Fibroblast of upper back skin (primary cell): Measurements from ENCODE around the gene COL1A2.

ENCODE experiments used
- DNase-seq: peaks from one replicate; pipeline ENCODE4 v3.0.0-alpha.2; 2013

COL1A2 gene

GRCh38 chr7:94412762-94413322 lies 18.1 kb downstream of the COL1A2 start:
- peak; percentile 38 for DNase-seq

GRCh38 chr7:94414481-94414880 lies 19.8 kb downstream of the COL1A2 start:
- peak; percentile 76 for DNase-seq

GRCh38 chr7:94414980-94415379 lies 20.3 kb downstream of the COL1A2 start:
- no peak for DNase-seq

DNA sequence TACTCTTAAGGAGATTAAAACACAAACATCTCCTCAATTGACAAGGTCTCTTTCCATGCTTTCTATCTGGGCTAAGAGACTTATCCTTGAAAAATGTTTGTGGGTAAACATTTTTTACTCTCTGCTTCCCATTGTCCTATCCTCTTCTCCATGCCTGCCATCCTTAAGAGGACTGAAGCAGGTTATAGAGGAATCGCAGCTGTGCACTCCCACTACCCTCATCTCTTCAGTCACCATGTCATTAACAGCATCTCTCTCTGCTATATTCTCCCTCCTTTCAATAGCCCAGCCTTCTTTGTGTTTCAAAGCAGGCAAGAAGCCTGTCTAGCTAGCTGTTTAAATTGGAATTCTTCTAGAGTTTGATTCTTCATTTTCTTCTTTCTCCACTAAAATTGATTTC lies 22.6 kb downstream of the COL1A2 start:
- peak; percentile 21 for DNase-seq

DNA sequence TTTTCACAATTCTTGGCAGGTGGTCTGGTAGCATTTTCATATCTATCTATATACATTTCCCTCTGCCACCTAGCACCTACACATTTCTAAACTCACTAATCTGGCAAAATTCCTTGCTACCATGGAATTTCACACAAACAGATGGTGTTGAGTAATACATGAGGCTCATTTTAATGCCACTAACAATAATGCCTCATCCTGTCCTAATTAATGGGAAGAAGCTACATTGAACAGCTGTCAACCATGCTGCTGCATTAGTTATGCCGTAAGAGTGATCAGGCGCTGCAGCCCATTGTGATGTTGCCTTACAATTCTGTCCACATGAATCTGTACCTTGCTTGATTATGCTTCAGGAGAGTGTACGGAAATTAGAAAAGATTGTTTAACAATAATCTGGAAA lies 23.2 kb downstream of the COL1A2 start:
- peak; percentile 64 for DNase-seq

DNA sequence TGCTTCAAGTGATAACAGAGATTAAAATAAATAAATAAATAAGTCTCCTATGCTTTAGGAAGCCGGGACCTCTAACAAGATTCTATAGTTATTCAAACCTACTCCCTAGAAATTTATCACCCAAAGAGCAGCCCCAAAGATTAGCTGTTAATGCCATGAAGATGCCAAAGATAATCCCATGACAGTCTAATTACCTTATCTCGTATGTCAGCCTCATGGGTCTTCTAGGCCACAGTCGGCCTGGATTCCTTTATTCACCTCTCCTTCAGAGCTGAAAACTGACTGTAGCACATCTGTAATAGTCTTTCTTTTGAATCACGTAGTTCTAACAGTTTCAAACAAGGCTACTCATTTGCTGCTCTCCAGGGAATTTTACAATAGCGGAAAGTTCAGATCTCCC lies 24.2 kb downstream of the COL1A2 start:
- DNase-seq, result peak; percentile 14

GRCh38 chr7:94420328-94420727 lies 25.6 kb downstream of the COL1A2 start:
- peak; percentile 41 for DNase-seq

DNA sequence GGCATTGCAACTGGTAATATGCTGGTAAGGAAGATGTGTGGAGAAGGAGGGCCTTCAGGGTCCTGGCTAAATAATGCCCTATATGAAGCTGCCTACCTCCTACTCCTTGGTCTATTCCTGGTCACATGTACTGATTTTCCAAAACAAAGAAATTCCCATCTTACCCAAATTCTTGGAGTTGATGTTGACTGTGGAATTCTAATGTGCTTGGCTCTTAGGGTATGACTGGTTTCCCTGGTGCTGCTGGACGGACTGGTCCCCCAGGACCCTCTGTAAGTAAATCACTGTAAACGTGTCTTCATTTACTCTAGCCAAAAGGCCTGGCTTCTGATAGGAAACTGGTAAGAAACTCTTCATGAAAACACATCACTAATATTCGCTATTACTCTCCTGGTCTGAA lies 27.0 kb downstream of the COL1A2 start:
- peak; percentile 39 for DNase-seq

DNA sequence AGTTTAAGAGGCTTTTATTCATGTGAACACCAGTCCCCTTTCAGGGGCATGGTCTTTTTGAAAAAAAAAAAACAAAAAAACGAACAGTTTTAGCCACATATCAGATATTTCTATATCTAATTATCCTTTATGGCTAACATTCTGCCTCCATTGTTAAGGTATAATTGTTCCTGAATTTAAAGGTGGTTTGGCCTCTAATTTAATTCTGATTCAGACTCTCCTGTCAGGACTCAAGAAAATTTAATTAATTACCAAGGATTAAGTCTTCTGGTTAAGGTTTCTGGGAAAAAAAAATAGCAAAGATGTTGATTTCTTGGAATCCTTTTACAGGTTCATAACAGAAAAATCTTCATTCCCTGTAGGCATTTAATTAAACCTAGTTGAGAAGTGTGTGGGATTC lies 27.4 kb downstream of the COL1A2 start:
- DNase-seq, result no peak

GRCh38 chr7:94422827-94423460 lies 28.2 kb downstream of the COL1A2 start:
- peak; percentile 32 for DNase-seq

- peak; percentile 85 for DNase-seq
These were observed 29.4 kb downstream of the COL1A2 start for GRCh38 chr7:94423863-94424735.

DNA sequence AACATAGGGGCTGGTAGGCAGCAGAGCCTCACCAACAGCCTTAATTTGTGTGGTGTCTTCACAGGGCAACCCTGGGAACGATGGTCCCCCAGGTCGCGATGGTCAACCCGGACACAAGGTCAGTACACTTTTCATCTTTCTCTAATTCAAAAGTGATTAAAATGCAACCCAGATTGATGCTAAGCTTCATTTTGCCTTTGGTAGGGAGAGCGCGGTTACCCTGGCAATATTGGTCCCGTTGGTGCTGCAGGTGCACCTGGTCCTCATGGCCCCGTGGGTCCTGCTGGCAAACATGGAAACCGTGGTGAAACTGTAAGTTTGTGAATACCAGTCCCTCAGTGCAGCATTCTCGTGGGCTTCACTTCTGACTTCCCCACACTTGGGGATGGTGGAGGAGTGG lies 30.9 kb downstream of the COL1A2 start:
- peak; percentile 14 for DNase-seq

DNA sequence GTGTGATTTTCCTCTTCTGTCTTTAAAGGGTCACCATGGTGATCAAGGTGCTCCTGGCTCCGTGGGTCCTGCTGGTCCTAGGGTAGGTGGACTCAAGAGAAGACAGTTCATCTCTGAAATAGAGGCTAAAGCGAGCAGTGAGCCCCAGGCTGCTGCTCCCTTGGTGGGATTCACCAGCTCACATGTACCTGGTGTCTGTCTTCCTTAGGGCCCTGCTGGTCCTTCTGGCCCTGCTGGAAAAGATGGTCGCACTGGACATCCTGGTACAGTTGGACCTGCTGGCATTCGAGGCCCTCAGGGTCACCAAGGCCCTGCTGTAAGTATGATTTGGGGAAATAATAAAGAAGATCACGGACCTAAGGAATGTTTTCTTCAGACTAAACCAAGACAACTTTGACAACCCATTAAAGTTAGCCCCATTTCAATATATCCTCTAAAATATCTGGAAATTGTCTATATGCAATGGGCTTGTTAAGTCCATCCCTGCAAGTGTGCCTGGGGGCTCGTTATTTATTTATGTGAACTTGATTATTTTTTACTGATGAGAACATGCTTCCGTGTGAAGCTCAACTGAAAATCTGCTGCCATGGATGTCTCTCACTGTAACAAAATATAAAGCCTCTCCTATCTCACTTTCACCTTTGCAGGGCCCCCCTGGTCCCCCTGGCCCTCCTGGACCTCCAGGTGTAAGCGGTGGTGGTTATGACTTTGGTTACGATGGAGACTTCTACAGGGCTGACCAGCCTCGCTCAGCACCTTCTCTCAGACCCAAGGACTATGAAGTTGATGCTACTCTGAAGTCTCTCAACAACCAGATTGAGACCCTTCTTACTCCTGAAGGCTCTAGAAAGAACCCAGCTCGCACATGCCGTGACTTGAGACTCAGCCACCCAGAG lies 32.5 kb downstream of the COL1A2 start:
- DNase-seq, result peak; percentile 39

DNA sequence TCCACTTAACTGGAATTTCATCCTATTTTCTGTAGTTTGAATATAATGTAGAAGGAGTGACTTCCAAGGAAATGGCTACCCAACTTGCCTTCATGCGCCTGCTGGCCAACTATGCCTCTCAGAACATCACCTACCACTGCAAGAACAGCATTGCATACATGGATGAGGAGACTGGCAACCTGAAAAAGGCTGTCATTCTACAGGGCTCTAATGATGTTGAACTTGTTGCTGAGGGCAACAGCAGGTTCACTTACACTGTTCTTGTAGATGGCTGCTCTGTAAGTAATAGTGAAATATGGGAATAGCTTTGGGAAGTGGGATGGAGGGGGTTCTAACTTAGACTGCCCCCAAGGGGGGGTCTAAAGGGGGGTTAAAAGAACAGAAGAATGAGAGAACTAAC lies 34.5 kb downstream of the COL1A2 start:
- DNase-seq, result no peak

DNA sequence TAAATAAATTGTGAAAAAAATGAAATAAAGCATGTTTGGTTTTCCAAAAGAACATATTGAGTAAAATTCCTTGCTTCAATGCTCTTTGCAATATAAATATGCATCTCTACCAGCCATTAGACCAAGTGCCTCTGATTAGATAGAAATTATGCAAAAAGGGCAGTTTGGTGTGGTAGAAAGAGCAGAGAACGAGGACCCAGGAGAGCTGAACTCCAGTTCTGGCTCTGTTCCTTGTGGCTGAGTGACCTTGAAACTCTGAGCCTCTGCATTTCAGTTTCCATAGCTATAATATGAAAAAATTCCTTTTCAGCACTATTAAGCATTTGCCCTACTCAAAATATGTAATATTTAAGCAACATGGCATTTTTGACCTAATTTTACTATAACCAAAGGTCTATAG lies 36.5 kb downstream of the COL1A2 start:
- peak; percentile 62 for DNase-seq

DNA sequence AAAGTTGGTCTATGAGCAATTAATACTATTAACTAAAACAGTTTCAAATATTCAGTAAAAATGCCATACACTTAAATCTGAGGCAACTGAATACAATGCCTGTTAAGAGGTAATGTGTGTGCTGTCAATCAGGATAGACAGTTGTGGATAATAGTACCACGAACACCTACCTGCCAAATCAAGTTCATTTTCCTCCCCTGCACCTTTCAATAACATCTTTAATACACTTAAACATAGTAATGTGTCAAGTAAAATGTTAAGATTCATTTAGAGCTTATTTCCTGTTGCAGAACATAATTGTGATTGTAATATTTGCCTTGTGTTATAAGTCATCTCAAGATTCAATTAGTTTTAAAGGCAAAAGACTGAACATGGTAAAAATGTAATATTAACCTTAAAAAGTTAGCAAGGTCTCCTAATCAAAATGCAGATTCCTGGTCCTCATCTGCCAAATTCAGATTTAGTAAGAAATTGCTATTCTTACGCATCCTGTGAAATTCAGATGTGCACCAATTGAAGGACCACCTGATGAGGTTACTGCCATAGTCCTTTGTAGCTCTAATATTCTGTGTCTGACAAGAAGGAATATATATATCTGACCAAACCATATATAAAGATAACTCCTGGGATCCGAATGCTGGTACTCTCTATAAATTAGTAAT lies 37.1 kb downstream of the COL1A2 start:
- DNase-seq, result peak; percentile 84

GRCh38 chr7:94432281-94432670 lies 37.6 kb downstream of the COL1A2 start:
- DNase-seq, result no peak

- DNase-seq, result peak; percentile 67
These were observed 38.1 kb downstream of the COL1A2 start for GRCh38 chr7:94432817-94433216.

GRCh38 chr7:94433224-94433623 lies 38.5 kb downstream of the COL1A2 start:
- peak; percentile 40 for DNase-seq

GRCh38 chr7:94434042-94434441 lies 39.3 kb downstream of the COL1A2 start:
- peak; percentile 77 for DNase-seq

DNA sequence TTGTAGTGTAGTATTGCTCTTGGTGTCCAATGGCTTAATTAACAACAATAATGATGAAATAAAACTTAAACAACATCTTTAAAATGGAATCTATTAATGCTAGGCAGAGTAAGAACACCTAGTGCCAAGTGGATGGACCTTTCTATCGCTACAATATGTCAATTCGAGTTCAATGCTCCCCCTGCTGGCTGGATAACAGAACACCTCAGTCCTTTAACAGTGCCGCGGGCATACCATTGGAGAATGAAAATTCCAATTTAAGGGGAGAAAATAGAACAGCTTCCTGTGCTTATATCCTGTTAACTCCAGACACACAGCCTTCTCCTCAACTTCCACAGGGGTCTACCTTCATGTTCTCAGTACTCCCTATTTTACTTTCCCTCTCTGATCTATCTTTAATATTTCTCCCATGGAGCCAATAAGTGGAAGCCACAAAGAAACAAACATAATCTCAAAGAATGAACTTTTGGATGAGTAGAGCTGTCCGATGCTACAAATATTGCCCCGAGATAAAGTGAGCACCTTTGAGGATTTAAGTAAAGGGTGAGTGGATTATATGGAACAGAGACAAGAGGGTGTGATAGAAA lies 41.4 kb downstream of the COL1A2 start:
- DNase-seq, result peak; percentile 85

- no peak for DNase-seq
These were observed 42.0 kb downstream of the COL1A2 start for GRCh38 chr7:94436700-94437099.
